MM.1S (cell line): Measurements from ENCODE around the gene SH3BP4.

ENCODE experiments used
- DNase-seq: peaks from one replicate; pipeline ENCODE4 v3.0.0-alpha.2; 2015
- H2AFZ ChIP-seq: fragments of 300-600 bp; sonication (generic); 2 replicates; pipeline ENCODE4 v1.6.0; 2016; ENCODE audit warnings: antibody characterized with exemption, low read length
- H3F3A ChIP-seq: fragments of 300-600 bp; sonication (generic); 2 replicates; pipeline ENCODE4 v1.6.1; 2016; ENCODE audit warnings: mild to moderate bottlenecking, antibody characterized with exemption, low read length, moderate library complexity, mixed read lengths; ENCODE audit not compliant: insufficient read depth
- H3K27ac ChIP-seq: fragments of 300-600 bp; sonication (generic); 2 replicates; pipeline ENCODE4 v1.5.1; 2016; ENCODE audit warnings: mild to moderate bottlenecking, low read length
- H3K27me3 ChIP-seq: fragments of 300-600 bp; sonication (generic); replicated peaks from 2 replicates; pipeline ENCODE4 v1.6.0; 2016; ENCODE audit warnings: low read length; ENCODE audit not compliant: insufficient read depth
- H3K36me3 ChIP-seq: fragments of 300-600 bp; sonication (generic); replicated peaks from 2 replicates; pipeline ENCODE4 v1.6.1; 2016; ENCODE audit warnings: mild to moderate bottlenecking, low read length, mixed read lengths; ENCODE audit not compliant: insufficient read depth
- H3K4me1 ChIP-seq: fragments of 300-600 bp; sonication (generic); 2 replicates; pipeline ENCODE4 v1.6.1; 2016; ENCODE audit warnings: low read length, mixed read lengths
- H3K4me2 ChIP-seq: fragments of 300-600 bp; sonication (generic); 2 replicates; pipeline ENCODE4 v1.6.0; 2016; ENCODE audit warnings: low read depth, low read length
- H3K4me3 ChIP-seq: fragments of 300-600 bp; sonication (generic); 2 replicates; pipeline ENCODE4 v1.5.1; 2016; ENCODE audit warnings: low read length, mixed read lengths
- H3K79me2 ChIP-seq: fragments of 300-600 bp; sonication (generic); 2 replicates; pipeline ENCODE4 v1.6.1; 2016; ENCODE audit warnings: mixed run types, low read length, mixed read lengths
- H3K9ac ChIP-seq: fragments of 300-600 bp; sonication (generic); 2 replicates; pipeline ENCODE4 v1.6.1; 2016; ENCODE audit warnings: low read length, mixed read lengths
- H3K9me2 ChIP-seq: fragments of 300-600 bp; sonication (generic); replicated peaks from 2 replicates; pipeline ENCODE4 v1.6.1; 2016; ENCODE audit warnings: mild to moderate bottlenecking, low read length, mixed read lengths; ENCODE audit not compliant: insufficient read depth
- H3K9me3 ChIP-seq: fragments of 300-600 bp; sonication (generic); replicated peaks from 2 replicates; pipeline ENCODE4 v1.6.1; 2016; ENCODE audit warnings: mild to moderate bottlenecking, low read length, mixed read lengths; ENCODE audit not compliant: insufficient read depth
- H4K20me1 ChIP-seq: fragments of 300-600 bp; sonication (generic); 2 replicates; pipeline ENCODE4 v1.6.1; 2016; ENCODE audit warnings: mild to moderate bottlenecking, low read length, moderate library complexity, mixed read lengths; ENCODE audit not compliant: insufficient read depth
- EZH2 ChIP-seq: fragments of 300-600 bp; sonication (generic); optimal IDR thresholded peaks from 2 replicates; pipeline ENCODE3; 2017; ENCODE audit warnings: low read depth, mild to moderate bottlenecking, antibody characterized with exemption, low read length, mixed read lengths
- EZH2phosphoT487 ChIP-seq: fragments of 300-600 bp; sonication (generic); IDR thresholded peaks from 2 replicates; pipeline ENCODE4 v1.6.1; 2018; ENCODE audit warnings: antibody characterized with exemption, low read length
- TF ChIP-seq, protein P1 (sequence below): fragments of 300-600 bp; sonication (generic); IDR thresholded peaks from 2 replicates; pipeline ENCODE4 v1.5.1; 2016; ENCODE audit warnings: antibody characterized with exemption, low read length, mixed read lengths

Gene SH3BP4

DNA sequence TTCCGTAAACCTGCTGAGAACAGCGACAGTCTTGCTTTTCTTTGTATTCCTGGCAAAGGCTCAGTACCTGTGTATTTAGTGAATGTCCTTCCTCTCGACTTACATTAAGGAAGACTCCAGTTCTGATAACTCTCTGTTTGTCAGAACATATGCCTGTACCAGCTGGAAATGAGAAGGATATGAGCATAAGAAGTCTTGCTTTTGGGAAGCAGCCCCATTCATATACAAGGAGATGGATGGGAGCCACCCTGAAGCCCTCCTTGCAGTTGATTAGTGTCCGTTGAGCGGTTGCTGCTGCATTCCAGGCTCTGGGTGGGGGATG is 59.8 kb downstream of the SH3BP4 start:
- no peaks in the 10 kb centered on the region for H3F3A ChIP-seq
- no peak overlapping the region for H2AFZ ChIP-seq
- TF ChIP-seq EZH2phosphoT487 (no peak), EZH2 (no peak)
- TF ChIP-seq, protein P1, sequence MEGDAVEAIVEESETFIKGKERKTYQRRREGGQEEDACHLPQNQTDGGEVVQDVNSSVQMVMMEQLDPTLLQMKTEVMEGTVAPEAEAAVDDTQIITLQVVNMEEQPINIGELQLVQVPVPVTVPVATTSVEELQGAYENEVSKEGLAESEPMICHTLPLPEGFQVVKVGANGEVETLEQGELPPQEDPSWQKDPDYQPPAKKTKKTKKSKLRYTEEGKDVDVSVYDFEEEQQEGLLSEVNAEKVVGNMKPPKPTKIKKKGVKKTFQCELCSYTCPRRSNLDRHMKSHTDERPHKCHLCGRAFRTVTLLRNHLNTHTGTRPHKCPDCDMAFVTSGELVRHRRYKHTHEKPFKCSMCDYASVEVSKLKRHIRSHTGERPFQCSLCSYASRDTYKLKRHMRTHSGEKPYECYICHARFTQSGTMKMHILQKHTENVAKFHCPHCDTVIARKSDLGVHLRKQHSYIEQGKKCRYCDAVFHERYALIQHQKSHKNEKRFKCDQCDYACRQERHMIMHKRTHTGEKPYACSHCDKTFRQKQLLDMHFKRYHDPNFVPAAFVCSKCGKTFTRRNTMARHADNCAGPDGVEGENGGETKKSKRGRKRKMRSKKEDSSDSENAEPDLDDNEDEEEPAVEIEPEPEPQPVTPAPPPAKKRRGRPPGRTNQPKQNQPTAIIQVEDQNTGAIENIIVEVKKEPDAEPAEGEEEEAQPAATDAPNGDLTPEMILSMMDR: no peak
- H3K27me3 ChIP-seq: no peaks in the 10 kb centered on the region
- H3K36me3 ChIP-seq: no peaks in the 10 kb centered on the region
- H3K9me3 ChIP-seq: no peaks in the 10 kb centered on the region
- H3K4me3 ChIP-seq: no peak overlapping the region
- H4K20me1 ChIP-seq: no peaks in the 10 kb centered on the region
- H3K4me1 ChIP-seq: no peaks in the 10 kb centered on the region
- H3K27ac ChIP-seq: no peak overlapping the region
- no peak for DNase-seq
- H3K79me2 ChIP-seq: no peaks in the 10 kb centered on the region
- H3K4me2 ChIP-seq: no peak overlapping the region
- no peak overlapping the region for H3K9ac ChIP-seq
- H3K9me2 ChIP-seq: no peaks in the 10 kb centered on the region

DNA sequence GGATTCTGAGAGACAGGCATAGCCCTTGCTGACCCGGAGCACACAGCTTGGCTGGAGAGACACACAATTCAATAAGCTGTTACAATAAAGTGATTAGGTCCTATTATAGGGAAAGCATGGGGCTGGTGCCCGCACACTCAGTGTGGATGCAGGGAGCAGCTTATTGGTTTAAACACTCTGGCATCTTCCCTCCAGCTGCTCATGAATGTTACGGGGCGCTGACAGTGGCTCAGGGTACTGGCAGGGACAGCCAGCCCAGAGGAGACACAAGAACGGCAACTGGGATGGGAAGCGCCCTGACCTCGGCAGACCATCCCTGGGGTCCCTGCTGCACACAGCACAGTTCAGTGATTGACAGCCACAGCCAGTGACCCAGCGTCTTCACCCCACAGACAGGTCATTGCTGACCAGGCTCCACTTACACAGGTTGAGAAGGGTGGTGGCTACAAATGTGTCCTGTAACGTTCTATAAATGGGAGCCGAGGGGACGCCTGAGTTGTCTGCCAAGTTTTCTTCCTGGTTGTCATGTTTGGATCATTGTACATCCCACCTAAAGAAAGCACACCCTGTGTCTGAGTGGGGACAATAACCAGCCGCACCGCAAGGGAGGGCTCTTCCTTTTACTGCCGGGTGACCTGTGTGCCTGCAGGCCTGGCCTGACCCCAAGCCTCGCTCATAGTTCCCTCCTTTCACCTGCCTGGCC is 60.3 kb downstream of the SH3BP4 start:
- H3K27ac ChIP-seq: no peak overlapping the region
- no peak overlapping the region for H2AFZ ChIP-seq
- H3F3A ChIP-seq: no peaks in the 10 kb centered on the region
- H3K9me3 ChIP-seq: no peaks in the 10 kb centered on the region
- no peaks in the 10 kb centered on the region for H4K20me1 ChIP-seq
- no peaks in the 10 kb centered on the region for H3K27me3 ChIP-seq
- H3K4me3 ChIP-seq: no peak overlapping the region
- no peak overlapping the region for H3K4me2 ChIP-seq
- no peak for DNase-seq
- H3K79me2 ChIP-seq: no peaks in the 10 kb centered on the region
- no peaks in the 10 kb centered on the region for H3K4me1 ChIP-seq
- H3K36me3 ChIP-seq: no peaks in the 10 kb centered on the region
- no peaks in the 10 kb centered on the region for H3K9me2 ChIP-seq
- H3K9ac ChIP-seq: no peak overlapping the region
- TF ChIP-seq, protein P1: no peak
- no peak for TF ChIP-seq EZH2phosphoT487
- TF ChIP-seq EZH2: no peak

DNA sequence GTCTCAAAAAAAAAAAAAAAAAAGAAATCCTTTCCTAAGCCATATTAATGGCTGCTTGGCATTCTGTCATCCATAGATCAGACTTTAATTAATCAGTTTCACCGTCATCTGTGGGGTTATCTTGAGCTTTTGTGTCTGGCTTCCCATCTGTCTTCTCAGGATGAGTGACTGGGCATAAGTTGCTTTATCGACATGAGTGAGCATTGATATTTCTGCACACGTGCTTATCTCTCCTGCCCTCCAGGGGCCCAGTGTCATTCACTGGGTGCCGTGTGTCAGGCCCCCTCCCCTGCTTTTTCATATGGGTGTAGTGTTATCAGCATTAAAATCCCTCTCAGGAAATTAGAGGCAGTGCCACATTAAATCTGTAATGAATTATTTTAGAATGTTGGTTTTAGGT is 65.6 kb downstream of the SH3BP4 start:
- Histone ChIP-seq H3K27ac (no peak overlapping the region), H3K79me2 (no peaks in the 10 kb centered on the region)
- DNase-seq: no peak

More for the DNA sequence above, 65.6 kb downstream of the SH3BP4 start:
- H3K4me3 ChIP-seq: no peak overlapping the region
- no peak overlapping the region for H3K9ac ChIP-seq
- no peak overlapping the region for H3K4me2 ChIP-seq
- H3K4me1 ChIP-seq: no peaks in the 10 kb centered on the region
- no peaks in the 10 kb centered on the region for H3K27me3 ChIP-seq
- TF ChIP-seq EZH2phosphoT487: no peak
- TF ChIP-seq EZH2: no peak
- TF ChIP-seq, protein P1: no peak
- H3K9me3 ChIP-seq: no peaks in the 10 kb centered on the region
- H2AFZ ChIP-seq: no peak overlapping the region
- H3K9me2 ChIP-seq: no peaks in the 10 kb centered on the region
- H3F3A ChIP-seq: no peaks in the 10 kb centered on the region
- no peaks in the 10 kb centered on the region for H4K20me1 ChIP-seq
- no peaks in the 10 kb centered on the region for H3K36me3 ChIP-seq
